ENCODE results near the gene GABPB1.

GABPB1 gene

DNA sequence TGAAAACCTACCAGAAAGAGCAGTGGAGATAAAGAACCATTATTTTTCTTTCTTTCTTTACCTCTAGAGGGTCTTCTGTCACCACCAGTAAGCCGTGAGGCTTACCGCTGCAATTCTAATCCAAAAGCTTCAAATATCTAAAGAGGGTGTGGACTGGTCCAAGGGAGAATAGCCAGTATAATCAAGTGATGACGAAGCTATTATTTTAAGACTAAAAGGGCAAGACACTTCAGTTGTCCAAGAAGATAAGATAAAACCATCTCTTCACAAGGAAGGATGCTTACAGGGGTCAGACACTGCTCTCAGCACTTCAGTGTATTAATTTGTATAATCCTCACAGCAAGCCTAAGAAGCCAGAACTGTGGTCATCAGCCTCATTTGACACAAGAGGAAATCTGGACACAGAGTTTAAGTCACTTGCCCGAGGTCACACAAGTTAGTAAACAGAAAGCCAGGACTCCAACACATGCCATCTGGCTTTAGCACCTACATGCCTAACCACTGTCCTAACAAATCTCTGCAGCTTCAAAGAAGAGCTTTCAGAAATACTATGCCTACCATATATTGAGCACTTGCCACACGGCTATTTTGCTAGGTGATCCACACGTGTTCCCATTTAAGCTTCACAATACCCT lies 104.1 kb downstream of the GABPB1 start:
- TF ChIP-seq CTCF (IDR thresholded peaks at IDR 0.05; ENCODE audit: low read length), result no peak
- TF ChIP-seq EZH2 (optimal IDR thresholded peaks at IDR 0.05; ENCODE audit: low read depth, low read length), result no peak
- TF ChIP-seq EZH2phosphoT487 (IDR thresholded peaks at IDR 0.05; ENCODE audit: low read length), result no peak
- H3K9me3 ChIP-seq (replicated peaks; ENCODE audit: insufficient read depth, low read length), result no peaks in the 10 kb centered on the region
- no peaks in the 10 kb centered on the region for H3K79me2 ChIP-seq (ENCODE audit: low read length)
- H3K9me2 ChIP-seq (replicated peaks; ENCODE audit: insufficient read depth, low read length), result no peaks in the 10 kb centered on the region
- no peak for DNase-seq
- H3F3A ChIP-seq (ENCODE audit: insufficient read depth, low read length), result no peaks in the 10 kb centered on the region
- H3K27me3 ChIP-seq (replicated peaks; ENCODE audit: insufficient read depth, low read length), result no peaks in the 10 kb centered on the region
- no peaks in the 10 kb centered on the region for H4K20me1 ChIP-seq (ENCODE audit: insufficient read depth, low read length)
- H3K4me2 ChIP-seq (ENCODE audit: low read depth, low read length), result no peak overlapping the region
- H3K4me1 ChIP-seq (ENCODE audit: low read length), result peaks cover 14% of the 10 kb centered on the region
- no peak overlapping the region for H3K4me3 ChIP-seq (ENCODE audit: low read length)
- no peak overlapping the region for H3K27ac ChIP-seq (ENCODE audit: low read length)
- no peaks in the 10 kb centered on the region for H3K36me3 ChIP-seq (replicated peaks; ENCODE audit: insufficient read depth, low read length)
- no peak overlapping the region for H3K9ac ChIP-seq (ENCODE audit: low read length)
- no peak overlapping the region for H2AFZ ChIP-seq (ENCODE audit: low read length)

DNA sequence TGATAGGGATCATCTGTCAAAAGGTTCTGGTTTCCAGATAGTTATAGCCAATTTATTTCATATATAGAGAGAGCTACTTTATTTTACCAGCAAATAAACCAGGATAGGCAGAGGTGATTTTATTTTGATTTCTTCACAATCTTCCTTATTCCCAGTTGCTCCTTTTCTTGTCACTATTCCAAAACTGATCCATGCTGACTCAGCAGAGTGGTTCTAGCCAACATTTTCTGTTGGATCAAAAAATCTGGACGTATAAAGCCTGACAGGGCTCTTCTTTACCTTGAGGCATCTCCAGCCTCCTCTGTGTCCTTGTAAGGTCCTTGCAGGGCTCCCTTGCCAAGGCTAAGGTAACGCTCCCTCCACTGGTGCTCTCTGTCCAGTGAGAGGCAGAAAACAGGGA lies 105.3 kb downstream of the GABPB1 start:
- H3K27ac ChIP-seq (ENCODE audit: low read length), result no peak overlapping the region

GRCh38 chr15:50248994-50249582 lies 105.9 kb downstream of the GABPB1 start:
- H3K79me2 ChIP-seq (ENCODE audit: low read length), result no peaks in the 10 kb centered on the region
- no peak overlapping the region for H3K9ac ChIP-seq (ENCODE audit: low read length)
- DNase-seq, result no peak
- TF ChIP-seq CTCF (IDR thresholded peaks at IDR 0.05; ENCODE audit: low read length), result no peak
- TF ChIP-seq EZH2phosphoT487 (IDR thresholded peaks at IDR 0.05; ENCODE audit: low read length), result no peak
- no peak for TF ChIP-seq EZH2 (optimal IDR thresholded peaks at IDR 0.05; ENCODE audit: low read depth, low read length)
- H3F3A ChIP-seq (ENCODE audit: insufficient read depth, low read length), result no peaks in the 10 kb centered on the region
- 0 out of 2 replicates have a peak overlapping the region, but pooled peaks have one; percentile 60 for H2AFZ ChIP-seq (ENCODE audit: low read length)
- no peaks in the 10 kb centered on the region for H4K20me1 ChIP-seq (ENCODE audit: insufficient read depth, low read length)
- no peaks in the 10 kb centered on the region for H3K36me3 ChIP-seq (replicated peaks; ENCODE audit: insufficient read depth, low read length)
- no peaks in the 10 kb centered on the region for H3K9me2 ChIP-seq (replicated peaks; ENCODE audit: insufficient read depth, low read length)
- no peak overlapping the region for H3K4me2 ChIP-seq (ENCODE audit: low read depth, low read length)
- H3K27ac ChIP-seq (ENCODE audit: low read length), result no peak overlapping the region
- no peaks in the 10 kb centered on the region for H3K9me3 ChIP-seq (replicated peaks; ENCODE audit: insufficient read depth, low read length)
- H3K4me1 ChIP-seq (ENCODE audit: low read length), result peaks cover 14% of the 10 kb centered on the region
- no peaks in the 10 kb centered on the region for H3K27me3 ChIP-seq (replicated peaks; ENCODE audit: insufficient read depth, low read length)
- H3K4me3 ChIP-seq (ENCODE audit: low read length), result no peak overlapping the region

More for the DNA sequence above, 105.3 kb downstream of the GABPB1 start:
- no peaks in the 10 kb centered on the region for H3K9me3 ChIP-seq (replicated peaks; ENCODE audit: insufficient read depth, low read length)
- no peaks in the 10 kb centered on the region for H3K36me3 ChIP-seq (replicated peaks; ENCODE audit: insufficient read depth, low read length)
- H3K27me3 ChIP-seq (replicated peaks; ENCODE audit: insufficient read depth, low read length), result no peaks in the 10 kb centered on the region
- H3K4me2 ChIP-seq (ENCODE audit: low read depth, low read length), result no peak overlapping the region
- H3K4me3 ChIP-seq (ENCODE audit: low read length), result no peak overlapping the region
- DNase-seq, result no peak
- no peak overlapping the region for H3K9ac ChIP-seq (ENCODE audit: low read length)
- no peaks in the 10 kb centered on the region for H4K20me1 ChIP-seq (ENCODE audit: insufficient read depth, low read length)
- no peaks in the 10 kb centered on the region for H3F3A ChIP-seq (ENCODE audit: insufficient read depth, low read length)
- no peaks in the 10 kb centered on the region for H3K79me2 ChIP-seq (ENCODE audit: low read length)
- H3K9me2 ChIP-seq (replicated peaks; ENCODE audit: insufficient read depth, low read length), result no peaks in the 10 kb centered on the region
- no peak overlapping the region for H2AFZ ChIP-seq (ENCODE audit: low read length)
- TF ChIP-seq EZH2 (optimal IDR thresholded peaks at IDR 0.05; ENCODE audit: low read depth, low read length), result no peak
- no peak for TF ChIP-seq EZH2phosphoT487 (IDR thresholded peaks at IDR 0.05; ENCODE audit: low read length)
- TF ChIP-seq CTCF (IDR thresholded peaks at IDR 0.05; ENCODE audit: low read length), result no peak
- peaks cover 14% of the 10 kb centered on the region for H3K4me1 ChIP-seq (ENCODE audit: low read length)
